OCI-LY7 (cell line): ENCODE data around the gene GIMAP1. TPM values are rescaled to one million over a fixed set of nuclear protein-coding genes. Genes with fewer than 3 reads are reported as not detected.

Experiments
- BruUV-seq: library from RNA; stranded (reverse); fragments of 400-500 nt; replicated peaks from 2 replicates; lab custom pipeline; 2021; lab: Mats Ljungman, UMichigan
- CTCF ChIA-PET: fragments of 300-600 bp; sonication (Branson Sonifier 250); formaldehyde crosslinking; loops from one replicate; lab custom pipeline; 2022; ENCODE audit warnings: antibody characterized with exemption; ENCODE audit not compliant: unreplicated experiment; lab: Charles Lee
- POLR2A ChIA-PET: fragments of 300-600 bp; sonication (Branson Sonifier 250); formaldehyde crosslinking; loops from one replicate; lab custom pipeline; 2022; ENCODE audit warnings: antibody characterized with exemption; lab: Charles Lee
- DNase-seq: peaks from one replicate; pipeline ENCODE4 v3.0.0-alpha.2; 2015; ENCODE audit warnings: low spot score
- H2AFZ ChIP-seq: fragments of 200-600 bp; sonication (generic), shearing (Covaris generic); 2 replicates; pipeline ENCODE4 v1.6.1; 2014; ENCODE audit warnings: mild to moderate bottlenecking, antibody characterized with exemption, low read length, moderate library complexity
- H3K27ac ChIP-seq: fragments of 200-600 bp; sonication (generic); 2 replicates; pipeline ENCODE4 v1.5.1; 2014; ENCODE audit warnings: mixed run types, low read depth, mild to moderate bottlenecking, moderate library complexity, low read length, inconsistent platforms; ENCODE audit not compliant: poor library complexity, severe bottlenecking
- H3K36me3 ChIP-seq: fragments of 200-600 bp; sonication (generic); 2 replicates; pipeline ENCODE4 v1.6.1; 2014; ENCODE audit warnings: mild to moderate bottlenecking, antibody characterized with exemption, low read length, moderate library complexity, mixed read lengths; ENCODE audit not compliant: insufficient read depth
- H3K4me1 ChIP-seq: fragments of 200-600 bp; sonication (generic); 2 replicates; pipeline ENCODE4 v1.5.1; 2014; ENCODE audit warnings: mild to moderate bottlenecking, low read length; ENCODE audit not compliant: insufficient read depth, poor library complexity, severe bottlenecking
- H3K4me2 ChIP-seq: fragments of 200-600 bp; sonication (generic); 2 replicates; pipeline ENCODE4 v1.6.1; 2014; ENCODE audit warnings: mild to moderate bottlenecking, low read length
- H3K4me3 ChIP-seq: fragments of 200-600 bp; sonication (generic); 2 replicates; pipeline ENCODE4 v1.5.1; 2014; ENCODE audit warnings: mild to moderate bottlenecking, low read depth, low read length; ENCODE audit not compliant: poor library complexity, severe bottlenecking
- H3K79me2 ChIP-seq: fragments of 200-600 bp; sonication (generic); 2 replicates; pipeline ENCODE4 v1.6.1; 2016; ENCODE audit warnings: low read depth, mild to moderate bottlenecking, low read length, moderate library complexity, mixed read lengths; ENCODE audit not compliant: insufficient read depth
- H3K9me2 ChIP-seq: fragments of 200-600 bp; sonication (generic); 2 replicates; pipeline ENCODE4 v1.6.1; 2016; ENCODE audit warnings: mild to moderate bottlenecking, low read length, mixed read lengths; ENCODE audit not compliant: insufficient read depth
- H3K9me3 ChIP-seq: fragments of 200-600 bp; sonication (generic); 2 replicates; pipeline ENCODE4 v1.6.1; 2014; ENCODE audit warnings: mild to moderate bottlenecking, mixed run types, low read length, mixed read lengths
- H4K20me1 ChIP-seq: fragments of 200-600 bp; sonication (generic); 2 replicates; pipeline ENCODE4 v1.6.1; 2014; ENCODE audit warnings: mild to moderate bottlenecking, antibody characterized with exemption, low read length, moderate library complexity, mixed read lengths; ENCODE audit not compliant: insufficient read depth
- EZH2phosphoT487 ChIP-seq: fragments of 200-600 bp; sonication (generic); IDR thresholded peaks from 2 replicates; pipeline ENCODE4 v1.6.1; 2018; ENCODE audit warnings: low read depth, borderline replicate concordance, mild to moderate bottlenecking, mixed run types, antibody characterized with exemption, low read length, moderate library complexity, mixed read lengths
- intact Hi-C: fragments of 100-400 bp; cut with micrococcal nuclease; formaldehyde crosslinking; loops from one replicate; pipeline ENCODE4 v1.10.0; 2022; ENCODE audit not compliant: unreplicated experiment
- total RNA-seq, 2 experiments: library from RNA; depleted of rRNA in 1 of 2; stranded (reverse); fragments of >200 nt in 1 of 2; shearing (Covaris generic) in 1 of 2; gene quantifications; 2 replicates each; pipeline ENCODE4 v1.2.3, GENCODE V29; 2014 to 2022
- TF ChIP-seq, protein P1 (sequence below): fragments of 200-600 bp; sonication (generic); conservative IDR thresholded peaks from 2 replicates; pipeline ENCODE4 v1.5.1; 2014; ENCODE audit warnings: mild to moderate bottlenecking, antibody characterized with exemption, low read length, moderate library complexity, mixed read lengths

Gene GIMAP1
- total RNA-seq, 2 experiments from 2014 or later: not detected

DNA sequence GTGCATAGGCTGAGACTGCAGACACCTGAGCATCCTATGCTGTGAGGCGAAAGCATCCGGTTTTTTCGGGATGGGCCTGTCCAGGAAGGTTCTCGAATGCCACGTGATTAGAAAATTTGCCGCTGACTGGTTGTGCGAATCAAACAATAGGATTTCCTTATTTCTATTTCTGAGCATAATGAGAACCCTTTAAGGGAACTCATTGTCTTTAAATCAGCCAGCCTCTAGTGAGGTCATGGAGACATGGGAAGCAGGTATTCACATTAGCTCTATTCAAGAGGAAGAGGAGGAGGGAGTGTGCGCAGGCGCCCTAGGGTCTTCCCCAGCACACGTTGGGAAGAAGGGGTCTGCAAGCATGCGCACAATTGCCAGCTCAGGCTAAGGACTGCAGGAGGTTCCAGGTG is 5.6 kb downstream of the GIMAP1 start:
- no peak for TF ChIP-seq EZH2phosphoT487
- TF ChIP-seq, protein P1, sequence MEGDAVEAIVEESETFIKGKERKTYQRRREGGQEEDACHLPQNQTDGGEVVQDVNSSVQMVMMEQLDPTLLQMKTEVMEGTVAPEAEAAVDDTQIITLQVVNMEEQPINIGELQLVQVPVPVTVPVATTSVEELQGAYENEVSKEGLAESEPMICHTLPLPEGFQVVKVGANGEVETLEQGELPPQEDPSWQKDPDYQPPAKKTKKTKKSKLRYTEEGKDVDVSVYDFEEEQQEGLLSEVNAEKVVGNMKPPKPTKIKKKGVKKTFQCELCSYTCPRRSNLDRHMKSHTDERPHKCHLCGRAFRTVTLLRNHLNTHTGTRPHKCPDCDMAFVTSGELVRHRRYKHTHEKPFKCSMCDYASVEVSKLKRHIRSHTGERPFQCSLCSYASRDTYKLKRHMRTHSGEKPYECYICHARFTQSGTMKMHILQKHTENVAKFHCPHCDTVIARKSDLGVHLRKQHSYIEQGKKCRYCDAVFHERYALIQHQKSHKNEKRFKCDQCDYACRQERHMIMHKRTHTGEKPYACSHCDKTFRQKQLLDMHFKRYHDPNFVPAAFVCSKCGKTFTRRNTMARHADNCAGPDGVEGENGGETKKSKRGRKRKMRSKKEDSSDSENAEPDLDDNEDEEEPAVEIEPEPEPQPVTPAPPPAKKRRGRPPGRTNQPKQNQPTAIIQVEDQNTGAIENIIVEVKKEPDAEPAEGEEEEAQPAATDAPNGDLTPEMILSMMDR: no peak

DNA sequence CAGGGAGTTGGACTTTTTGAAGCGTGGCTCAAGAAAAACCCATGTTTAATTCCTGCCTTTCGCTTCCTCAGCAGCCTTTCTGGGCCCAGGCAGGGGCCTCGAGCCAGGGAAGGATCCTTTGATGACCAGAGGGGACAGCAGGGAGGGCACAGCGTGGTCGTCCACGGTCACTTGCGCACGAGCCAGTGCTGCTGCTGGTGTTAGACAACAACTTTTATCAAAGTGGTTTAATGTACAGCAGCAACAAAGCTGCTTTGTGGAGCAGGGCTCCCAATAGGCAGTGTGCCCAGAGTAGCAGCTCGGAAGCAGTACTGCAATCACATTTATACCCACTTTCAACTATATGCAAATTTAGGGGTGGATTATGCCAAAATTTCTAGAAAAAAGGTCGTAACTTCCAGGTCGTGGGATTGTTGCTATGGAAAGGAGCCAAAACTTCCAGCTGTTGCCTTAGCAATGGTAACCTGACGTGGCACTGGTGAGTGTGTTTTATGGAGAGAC is 6.1 kb downstream of the GIMAP1 start:
- H3K4me3 ChIP-seq: no peak overlapping the region
- TF ChIP-seq EZH2phosphoT487: no peak
- TF ChIP-seq, protein P1: no peak
- intact Hi-C loops: no loop called here
- H3K79me2 ChIP-seq: no peaks in the 10 kb centered on the region
- DNase-seq: no peak
- ChIA-PET CTCF (no interaction called here), POLR2A (no interaction called here)
- H3K27ac ChIP-seq: no peak overlapping the region
- H3K9me3 ChIP-seq: no peaks in the 10 kb centered on the region
- no peaks in the 10 kb centered on the region for H3K36me3 ChIP-seq
- H3K4me2 ChIP-seq: no peak overlapping the region
- BruUV-seq: no TSS peak
- H4K20me1 ChIP-seq: no peaks in the 10 kb centered on the region
- no peaks in the 10 kb centered on the region for H3K4me1 ChIP-seq
- no peaks in the 10 kb centered on the region for H3K9me2 ChIP-seq
- no peak overlapping the region for H2AFZ ChIP-seq

More for the DNA sequence above, 5.6 kb downstream of the GIMAP1 start:
- POLR2A ChIA-PET: no interaction called here
- DNase-seq: no peak
- no peaks in the 10 kb centered on the region for H3K4me1 ChIP-seq
- CTCF ChIA-PET: no interaction called here
- no TSS peak for BruUV-seq
- H2AFZ ChIP-seq: no peak overlapping the region
- no peaks in the 10 kb centered on the region for H3K79me2 ChIP-seq
- intact Hi-C loops: no loop called here
- H3K36me3 ChIP-seq: no peaks in the 10 kb centered on the region
- no peak overlapping the region for H3K4me3 ChIP-seq
- no peak overlapping the region for H3K27ac ChIP-seq
- H3K9me3 ChIP-seq: no peaks in the 10 kb centered on the region
- H4K20me1 ChIP-seq: no peaks in the 10 kb centered on the region
- H3K9me2 ChIP-seq: no peaks in the 10 kb centered on the region
- no peak overlapping the region for H3K4me2 ChIP-seq

DNA sequence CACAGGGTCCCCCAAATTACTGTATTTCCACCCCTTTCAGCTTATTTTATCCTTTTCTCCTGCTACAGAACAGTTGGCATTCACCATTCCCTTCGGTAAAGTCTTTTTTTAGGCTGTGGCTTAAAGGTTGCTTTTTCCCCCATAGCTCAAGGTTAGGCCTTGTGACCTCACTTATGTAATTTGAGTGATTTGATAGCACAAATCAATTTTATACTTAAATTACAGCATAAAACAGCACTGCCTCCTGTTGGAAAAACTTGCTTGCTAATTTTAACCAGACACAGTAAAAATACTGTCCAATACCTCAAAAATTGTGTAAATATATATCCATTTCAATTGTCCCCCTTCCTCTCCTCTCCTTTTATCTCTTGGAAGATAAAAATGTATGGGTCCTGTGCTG is 7.1 kb downstream of the GIMAP1 start:
- Histone ChIP-seq H3K4me2 (no peak overlapping the region), H3K9me2 (no peaks in the 10 kb centered on the region), H4K20me1 (no peaks in the 10 kb centered on the region), H3K4me3 (no peak overlapping the region), H3K4me1 (no peaks in the 10 kb centered on the region), H3K79me2 (no peaks in the 10 kb centered on the region), H3K36me3 (no peaks in the 10 kb centered on the region), H3K9me3 (no peaks in the 10 kb centered on the region), H3K27ac (no peak overlapping the region), H2AFZ (no peak overlapping the region)
- TF ChIP-seq EZH2phosphoT487: no peak
- TF ChIP-seq, protein P1: no peak
- ChIA-PET CTCF (no interaction called here), POLR2A (no interaction called here)
- no TSS peak for BruUV-seq
- no peak for DNase-seq
- intact Hi-C loops: no loop called here
